Pons (tissue), 1 donor: Measurements from ENCODE around the gene PRUNE1.

ENCODE experiments used
- DNase-seq: peaks from one replicate; pipeline ENCODE4 v3.0.0-alpha.2; 2016; ENCODE audit warnings: low spot score

Gene PRUNE1

GRCh38 chr1:151051356-151052009, 43.2 kb downstream of the PRUNE1 start:
- DNase-seq, result no peak

DNA sequence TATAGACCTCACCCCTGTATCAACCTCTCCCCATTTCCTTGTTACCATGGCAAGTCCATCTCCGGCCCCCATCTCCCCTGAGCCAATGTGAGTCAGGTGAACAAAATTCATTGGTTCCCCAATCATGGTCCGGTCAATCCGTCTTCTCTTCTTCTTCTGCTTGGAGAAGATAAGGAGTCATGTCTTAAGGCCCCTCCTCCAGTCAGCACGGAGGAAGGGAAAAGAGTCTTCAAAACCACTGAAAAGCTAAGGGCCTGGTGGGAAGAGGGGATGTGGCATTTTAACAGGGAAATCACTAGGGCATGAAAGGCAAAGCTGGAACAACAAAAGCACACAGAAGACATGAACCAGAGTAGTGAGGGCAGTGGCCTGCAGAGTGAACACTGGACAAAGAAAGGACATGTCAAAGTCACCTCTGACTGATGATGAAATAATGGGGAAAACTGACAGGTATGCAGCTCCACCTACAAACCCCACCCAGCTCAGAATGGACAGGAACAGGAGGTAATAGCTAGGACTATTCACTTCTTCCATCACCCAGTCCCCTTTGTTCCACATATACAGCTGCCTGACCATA, 46.8 kb downstream of the PRUNE1 start:
- DNase-seq, result no peak

DNA sequence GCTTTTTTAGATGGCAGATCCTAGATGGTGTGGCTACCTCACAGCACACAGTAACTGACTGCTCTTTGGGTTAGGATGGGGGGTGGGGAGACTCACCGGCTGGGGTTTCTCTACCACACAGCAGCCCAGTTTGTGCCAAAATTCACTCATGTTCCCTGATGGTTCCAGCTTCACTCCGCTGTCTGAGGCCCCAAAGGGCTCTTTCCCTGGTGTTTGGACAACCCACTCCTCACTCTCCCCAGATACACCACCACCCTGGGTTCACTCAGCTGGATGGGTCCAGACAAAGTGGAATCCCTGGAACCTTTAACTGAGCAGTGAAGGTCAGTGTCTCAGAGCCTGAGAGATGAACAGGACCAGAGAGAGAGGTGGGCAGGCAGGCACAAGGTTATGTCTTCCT, 47.3 kb downstream of the PRUNE1 start:
- no peak for DNase-seq

GRCh38 chr1:151056149-151056548, 47.9 kb downstream of the PRUNE1 start:
- no peak for DNase-seq

- DNase-seq, result no peak
Observed at GRCh38 chr1:151058692-151059091, 50.4 kb downstream of the PRUNE1 start.

GRCh38 chr1:151059109-151060006, 51.1 kb downstream of the PRUNE1 start, which contains the start of gene CDC42SE1:
CDC42SE1 (minus strand) TSS chr1:151059622; CDS start chr1:151055730, 3,892 bp downstream.
- DNase-seq, result peak; percentile 70

DNA sequence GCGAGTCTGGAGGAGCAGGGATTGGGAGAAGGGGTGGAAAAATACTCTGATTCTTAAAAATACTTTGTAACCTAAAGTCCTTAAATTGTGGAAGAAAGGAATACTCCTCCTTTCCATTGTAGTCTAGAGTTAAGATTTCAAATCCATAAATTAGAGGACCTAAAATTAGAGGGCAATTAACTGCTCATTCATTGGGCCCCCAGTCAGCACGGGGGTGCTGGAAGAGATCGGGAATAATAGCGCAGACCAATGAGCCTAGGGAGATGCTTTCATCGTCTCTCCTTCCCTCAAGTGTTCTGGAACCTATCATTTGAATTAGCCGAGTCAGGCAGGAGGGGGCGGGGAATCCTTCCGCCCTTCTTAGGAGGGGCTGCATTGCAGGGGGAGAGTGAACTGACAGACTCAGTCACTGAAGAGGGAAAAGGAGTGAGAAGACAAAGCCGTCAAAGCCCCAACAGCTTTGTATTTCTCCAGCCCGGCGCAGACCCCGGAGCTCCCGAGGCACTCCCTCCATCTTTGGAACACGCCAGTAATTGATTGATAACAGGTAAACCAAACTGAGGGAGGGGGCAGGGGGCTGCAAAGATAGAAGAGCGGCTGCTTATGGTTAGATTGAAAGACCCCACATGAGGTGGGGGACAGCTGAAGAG, 51.9 kb downstream of the PRUNE1 start, which contains the start of gene MLLT11:
Gene MLLT11, plus strand, starts transcription at position 391 of the 650 bp plus-strand sequence. CDS start 6,828 bp downstream, outside the sequence.
- DNase-seq, result peak; percentile 85

DNA sequence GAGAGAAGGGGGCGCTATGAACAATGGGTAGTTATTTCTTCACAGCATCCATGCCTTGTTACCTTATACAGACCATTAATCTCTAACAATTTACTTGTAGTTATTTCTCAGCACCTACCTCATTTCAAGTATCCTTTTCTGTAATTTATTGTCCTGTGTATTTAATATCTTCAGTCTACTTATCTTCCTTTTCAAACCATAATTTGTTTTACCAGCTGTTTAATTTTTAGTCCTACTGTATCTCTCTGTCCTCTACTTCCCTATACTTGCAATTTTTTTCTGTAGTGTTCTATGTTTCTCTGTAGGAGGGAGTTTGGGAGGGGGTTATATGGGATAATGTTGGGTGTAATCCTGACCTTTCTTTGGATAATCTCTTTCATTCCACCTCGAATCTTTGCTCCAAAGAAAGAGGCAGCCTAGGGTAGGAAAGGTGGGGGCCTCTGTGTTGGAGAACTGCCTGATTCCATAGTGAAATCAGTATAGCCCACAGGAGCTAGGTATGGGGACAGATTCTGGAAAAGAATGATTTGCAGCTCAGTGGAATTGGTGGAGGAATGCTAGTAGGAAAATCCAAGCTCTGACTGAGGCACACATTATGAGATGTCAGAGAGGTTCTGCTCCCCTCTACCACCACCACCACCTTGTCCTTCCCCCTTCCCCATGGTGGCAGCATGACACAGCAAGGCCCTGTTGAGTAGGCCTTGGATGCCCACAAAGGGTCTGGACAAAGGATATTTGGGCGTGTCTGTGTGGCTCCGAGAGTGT, 52.6 kb downstream of the PRUNE1 start:
- DNase-seq, result no peak

DNA sequence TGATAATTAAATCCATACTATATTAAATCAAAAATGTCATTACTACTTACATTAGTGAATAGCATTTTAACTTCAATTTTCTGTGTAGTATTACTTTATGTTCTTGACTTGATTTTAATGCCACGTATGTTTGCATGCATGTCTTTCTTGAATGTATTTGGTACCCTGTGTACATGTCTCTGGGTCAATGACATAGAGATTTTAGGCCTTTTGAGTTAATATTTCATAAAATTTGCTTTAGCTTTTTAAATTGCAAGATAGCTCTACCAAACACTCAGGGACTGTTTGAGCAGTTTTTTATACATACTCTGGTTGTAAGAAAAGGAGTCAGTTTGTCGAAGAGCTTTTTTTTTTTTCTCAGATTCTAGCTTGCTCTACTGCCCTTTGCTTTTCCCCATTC, 53.5 kb downstream of the PRUNE1 start:
- DNase-seq, result no peak

DNA sequence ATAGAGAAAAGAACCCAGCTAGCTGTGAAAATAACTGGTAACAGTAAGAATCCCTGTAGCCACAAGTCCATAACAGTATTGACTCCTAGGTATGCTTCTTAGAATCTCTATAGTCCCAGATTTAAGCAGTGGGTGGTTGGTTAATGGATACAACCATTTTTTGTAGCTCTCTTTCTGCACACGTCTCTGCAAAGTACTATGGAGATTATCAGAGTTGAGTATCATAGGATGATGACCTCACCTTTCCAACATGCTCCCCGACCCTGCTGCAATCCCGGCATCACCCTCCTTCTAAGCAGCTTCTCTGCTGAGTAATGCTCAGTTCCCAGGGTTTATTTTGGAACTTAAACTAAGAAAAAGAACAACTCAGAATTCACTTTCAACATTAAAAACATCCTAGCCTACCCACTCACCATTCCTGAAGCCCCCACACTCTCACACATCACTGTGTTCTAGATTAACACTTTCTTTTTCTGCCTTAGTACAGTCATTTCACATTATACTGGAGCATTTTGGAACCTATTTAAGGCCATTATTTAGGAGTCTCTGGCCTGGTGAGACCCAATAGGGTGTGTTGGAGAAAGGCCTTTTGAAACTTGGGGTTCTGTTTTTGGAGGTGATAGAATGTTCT, 54.6 kb downstream of the PRUNE1 start:
- DNase-seq, result no peak

DNA sequence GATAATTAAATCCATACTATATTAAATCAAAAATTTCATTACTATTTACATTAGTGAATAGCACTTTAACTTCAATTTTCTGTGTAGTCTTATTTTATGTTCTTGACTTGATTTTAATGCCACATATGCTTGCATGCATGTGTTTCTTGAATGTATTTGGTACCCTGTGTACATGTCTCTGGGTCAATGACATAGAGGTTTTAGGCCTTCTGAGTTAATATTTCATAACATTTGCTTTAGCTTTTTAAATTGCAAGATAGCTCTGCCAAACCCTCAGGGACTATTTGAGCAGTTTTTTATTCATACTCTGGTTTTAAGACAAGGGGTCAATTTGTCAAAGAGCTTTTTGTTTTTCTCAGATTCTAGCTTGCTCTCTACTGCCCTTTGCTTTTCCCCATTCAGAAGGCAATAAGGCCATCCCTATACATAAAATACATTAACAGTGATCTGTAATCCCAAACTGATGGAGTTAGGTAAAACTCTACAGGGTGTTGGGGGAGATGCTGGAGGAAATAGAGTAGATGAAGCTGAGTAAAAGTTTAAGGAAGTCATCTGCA, 56.9 kb downstream of the PRUNE1 start:
- DNase-seq, result no peak

GRCh38 chr1:151067185-151067584, 58.9 kb downstream of the PRUNE1 start:
- DNase-seq, result no peak

- DNase-seq, result no peak
Observed at GRCh38 chr1:151069103-151069486, 60.8 kb downstream of the PRUNE1 start.

DNA sequence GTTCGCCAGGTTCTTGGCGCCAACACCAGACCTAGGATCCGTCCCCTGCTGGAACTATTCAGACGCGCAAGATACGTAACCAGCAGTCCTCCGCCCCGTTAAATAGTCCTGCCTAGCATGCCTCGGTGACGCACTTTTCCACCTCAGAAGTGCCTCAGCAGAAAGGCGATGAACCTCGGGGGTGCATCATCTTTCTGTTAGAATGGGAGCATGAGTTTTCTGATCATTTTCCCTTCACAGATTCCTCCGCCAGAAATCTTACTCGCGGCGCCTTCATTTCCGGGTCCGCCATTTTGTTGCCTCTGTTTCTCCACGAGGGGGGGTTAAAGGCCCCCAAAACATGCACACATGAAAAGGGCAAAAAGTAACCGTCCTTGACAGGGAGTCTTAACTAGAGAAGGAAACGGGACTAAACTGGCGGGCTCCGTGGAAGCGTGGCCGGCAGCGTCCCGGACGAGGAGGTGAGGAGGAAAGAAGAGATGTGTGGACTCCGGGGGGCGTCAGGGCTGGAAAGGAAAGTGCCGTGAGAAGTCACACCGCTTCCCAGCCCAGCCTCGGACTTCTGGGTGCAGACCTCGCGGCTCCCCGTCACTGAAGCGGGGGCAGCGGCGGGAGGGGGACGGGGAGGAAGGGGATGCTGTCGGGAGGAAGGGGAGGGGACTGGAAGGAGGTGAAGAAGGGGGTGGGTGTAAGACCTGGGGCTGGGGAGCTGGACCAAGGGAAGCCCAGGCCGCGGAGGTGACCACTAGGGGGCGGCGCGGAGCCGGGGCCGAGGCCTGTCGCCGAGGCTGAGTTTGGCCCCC, 62.4 kb downstream of the PRUNE1 start, which contains the start of gene GABPB2:
Gene GABPB2, plus strand, starts transcription at position 288 of the 803 bp plus-strand sequence. CDS start 17,429 bp downstream, outside the sequence.
- DNase-seq, result peak; percentile 92

- DNase-seq, result no peak
Observed at GRCh38 chr1:151072224-151072623, 64.0 kb downstream of the PRUNE1 start.
